Measurements from ENCODE around the gene ARL2.
"Not testable (repeated sequence)": the region's sequence is repeated elsewhere in the genome, so short reads cannot be mapped to it uniquely, and the experiment has no call there.

Gene ARL2

GRCh38 chr11:64996710-64997380, 17.1 kb upstream of the ARL2 start, which contains the start of gene BATF2:
BATF2 (minus strand) TSS chr11:64996971; CDS start chr11:64996914, 57 bp downstream.
- DNase-seq (ENCODE audit: low read depth): no peak
- no peak within 1 kb of the TSS for H3K4me3 ChIP-seq (ENCODE audit: low read length)
- peak; percentile 64 for TF ChIP-seq CTCF (conservative IDR thresholded peaks at IDR 0.05; ENCODE audit: low read depth, low read length)

- no peak for DNase-seq (ENCODE audit: low read depth)
- no peak overlapping the region for H3K4me3 ChIP-seq (ENCODE audit: low read length)
- TF ChIP-seq CTCF (conservative IDR thresholded peaks at IDR 0.05; ENCODE audit: low read depth, low read length): no peak
Measured at GRCh38 chr11:64998141-64998540, 15.8 kb upstream of the ARL2 start.

GRCh38 chr11:64998690-64999431, 15.1 kb upstream of the ARL2 start:
- TF ChIP-seq CTCF (conservative IDR thresholded peaks at IDR 0.05; ENCODE audit: low read depth, low read length): no peak
- H3K4me3 ChIP-seq (ENCODE audit: low read length): no peak overlapping the region
- DNase-seq (ENCODE audit: low read depth): no peak

- no peak for DNase-seq (ENCODE audit: low read depth)
- TF ChIP-seq CTCF (conservative IDR thresholded peaks at IDR 0.05; ENCODE audit: low read depth, low read length): no peak
- no peak overlapping the region for H3K4me3 ChIP-seq (ENCODE audit: low read length)
Measured at GRCh38 chr11:64999478-64999877, 14.5 kb upstream of the ARL2 start.

GRCh38 chr11:65002706-65003105, 11.3 kb upstream of the ARL2 start:
- no peak for TF ChIP-seq CTCF (conservative IDR thresholded peaks at IDR 0.05; ENCODE audit: low read depth, low read length)
- no peak for DNase-seq (ENCODE audit: low read depth)
- H3K4me3 ChIP-seq (ENCODE audit: low read length): no peak overlapping the region

- TF ChIP-seq CTCF (conservative IDR thresholded peaks at IDR 0.05; ENCODE audit: low read depth, low read length): no peak
- no peak for DNase-seq (ENCODE audit: low read depth)
- H3K4me3 ChIP-seq (ENCODE audit: low read length): no peak overlapping the region
Measured at GRCh38 chr11:65003282-65003681, 10.7 kb upstream of the ARL2 start.

- not testable (repeated sequence) for DNase-seq (ENCODE audit: low read depth); H3K4me3 ChIP-seq (ENCODE audit: low read length)
Measured at GRCh38 chr11:65003968-65004367, 10.0 kb upstream of the ARL2 start.
